CD4-positive, alpha-beta T cell treated with Interferon alpha-2 for 1 hour (primary cell): ENCODE measurements around the gene THSD7A.

ENCODE experiments used
- DNase-seq, 2 donors: peaks; one replicate each; pipeline ENCODE4 v3.0.0-alpha.2; 2020 to 2022

Gene THSD7A

DNA sequence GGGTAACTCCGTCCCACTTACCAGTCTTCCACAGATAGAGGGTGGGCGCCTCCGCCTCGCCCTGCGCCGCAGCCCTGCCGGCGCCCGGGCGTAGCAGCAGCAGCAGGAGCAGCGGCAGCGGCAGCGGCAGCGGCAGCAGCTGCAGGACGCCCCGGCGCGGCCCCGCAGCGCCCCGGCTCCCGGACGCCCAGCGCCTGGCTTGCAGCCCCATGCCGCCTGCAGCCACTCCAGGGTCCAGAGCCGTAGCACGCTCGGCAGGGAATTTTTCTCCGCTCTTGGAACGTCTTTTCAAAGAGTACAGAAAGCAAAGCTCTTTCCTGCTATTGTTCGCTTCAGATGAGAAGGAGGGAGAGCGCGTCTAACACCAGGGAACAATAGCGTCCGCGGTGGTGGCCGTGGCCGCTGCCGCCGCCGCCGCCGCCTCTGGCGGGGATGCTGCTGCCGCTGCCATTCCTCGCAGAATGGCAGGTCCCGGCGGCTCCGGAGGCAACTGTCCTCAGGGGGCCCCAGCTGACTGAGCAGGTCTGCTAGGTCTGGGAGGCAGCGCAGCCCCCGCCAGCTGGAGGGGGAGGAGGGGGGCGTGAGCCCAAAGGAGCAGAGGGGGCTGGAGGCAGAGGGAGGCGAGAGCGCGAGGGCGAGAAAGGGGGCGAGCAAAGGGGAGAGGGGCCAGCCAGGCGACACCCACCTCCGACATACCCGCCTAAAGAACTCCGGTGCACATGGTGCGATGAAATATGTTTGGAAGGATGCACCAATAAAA, at the start of gene THSD7A:
THSD7A (minus strand) TSS at position 463 of the 760 bp plus-strand sequence; CDS start at position 211, 252 bp downstream.
- no peak for DNase-seq

DNA sequence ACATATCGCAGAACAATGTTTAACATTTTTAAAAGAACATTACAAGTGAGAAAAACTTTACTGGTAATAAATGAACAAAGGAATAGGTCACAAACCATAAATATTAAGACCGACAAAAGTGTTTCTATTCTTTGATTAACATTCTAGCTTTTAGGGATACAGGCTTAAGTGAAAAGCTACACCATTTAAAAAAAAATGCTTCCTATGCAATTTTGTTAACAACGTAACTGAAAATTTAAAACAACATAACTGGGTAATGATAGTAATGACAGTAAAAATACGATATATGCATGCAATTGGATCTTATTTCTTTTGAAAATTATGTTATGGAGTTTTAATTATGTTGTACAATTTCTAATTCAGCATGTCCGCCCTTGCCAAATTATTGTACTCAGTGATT, 49.7 kb upstream of the THSD7A start:
- no peak for DNase-seq

DNA sequence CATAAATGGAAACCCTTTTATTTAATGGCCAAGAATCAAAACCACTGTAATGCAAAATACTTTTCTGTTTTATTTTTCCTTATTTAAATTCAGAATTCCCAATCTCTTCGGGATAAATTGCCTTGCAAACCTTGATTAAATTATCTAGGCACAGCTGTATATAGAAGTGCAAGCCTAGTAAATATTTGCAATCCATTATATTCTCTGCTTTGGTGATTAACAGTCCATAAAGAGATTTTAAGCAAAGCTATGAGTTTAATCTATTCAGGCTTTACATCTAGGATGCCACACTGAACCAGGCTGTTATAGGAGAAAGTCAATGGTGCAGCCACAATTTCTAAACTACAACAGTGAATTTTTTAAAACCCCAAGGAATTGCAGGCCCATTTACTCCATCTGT, 43.6 kb upstream of the THSD7A start:
- DNase-seq: no peak

DNA sequence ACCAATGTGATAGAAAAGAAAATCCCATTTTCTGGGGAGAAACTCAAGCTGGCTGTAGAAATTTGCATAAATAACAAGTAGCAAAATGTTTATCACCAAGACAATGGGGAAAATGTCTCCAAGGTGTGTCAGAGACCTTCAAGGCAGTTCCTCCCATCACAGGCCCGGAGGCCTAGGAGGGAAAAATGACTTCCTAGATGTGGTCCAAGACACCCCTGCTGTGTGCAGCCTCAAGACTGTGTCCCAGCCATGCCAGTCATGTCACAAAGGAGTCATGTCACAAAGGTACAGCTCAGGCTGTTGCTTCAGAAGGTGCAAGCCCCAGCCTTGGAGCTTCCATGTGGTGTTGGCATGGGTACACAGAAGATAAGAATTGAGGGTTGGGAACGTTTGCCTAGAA, 33.7 kb upstream of the THSD7A start:
- no peak for DNase-seq

DNA sequence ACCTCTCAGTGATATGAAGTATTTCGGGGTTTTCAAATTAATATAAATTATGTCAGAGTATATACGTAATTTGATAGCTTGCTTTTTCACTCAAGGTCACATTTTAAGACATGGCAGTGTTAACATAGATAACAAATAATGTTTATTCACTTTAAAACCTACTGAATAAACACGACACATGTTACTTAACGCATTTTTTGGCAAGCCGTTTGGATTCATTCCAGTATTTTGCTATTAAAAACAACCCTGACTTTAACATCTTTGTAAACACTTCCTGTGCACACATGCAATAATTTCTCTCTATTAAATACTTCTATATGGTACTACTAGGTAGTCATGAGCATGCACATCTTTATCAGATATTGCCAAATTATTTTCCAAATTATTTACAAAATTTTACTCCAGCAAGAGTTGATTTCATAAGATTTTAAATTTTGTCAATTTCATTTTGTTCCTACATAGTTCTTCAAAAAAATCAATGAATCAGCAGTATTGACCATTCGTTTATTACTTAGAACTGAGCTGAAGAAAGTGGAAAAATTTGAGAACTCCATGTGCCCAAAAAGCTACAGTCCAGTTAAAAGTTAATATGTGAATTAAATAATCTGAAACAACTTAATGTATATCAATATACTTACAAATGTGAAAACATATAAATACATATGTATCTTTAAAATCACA, 26.8 kb upstream of the THSD7A start:
- no peak for DNase-seq

GRCh38 chr7:11858026-11858425, 26.0 kb upstream of the THSD7A start:
- no peak for DNase-seq

DNA sequence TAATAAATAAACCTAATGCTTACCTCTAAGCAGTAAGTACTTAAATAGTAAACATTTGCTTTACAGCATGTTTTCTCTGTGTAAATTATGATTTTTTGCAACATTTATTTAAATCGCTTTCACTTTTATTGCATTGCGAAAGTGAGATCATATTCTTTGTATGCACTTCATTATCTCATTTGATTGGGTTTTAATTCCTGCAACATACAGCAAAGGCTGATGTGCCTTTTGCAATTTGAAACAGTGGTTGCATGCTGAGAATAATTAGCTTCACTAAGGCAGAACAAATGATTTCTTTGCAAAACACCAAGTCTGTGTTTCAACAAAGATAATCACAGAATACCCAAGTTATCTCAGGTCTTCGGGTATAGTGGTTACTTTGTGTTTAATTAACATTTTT, 16.3 kb upstream of the THSD7A start:
- DNase-seq: no peak

- DNase-seq: no peak
These were observed 15.3 kb upstream of the THSD7A start for GRCh38 chr7:11847336-11847735.

- no peak for DNase-seq
These were observed 14.5 kb upstream of the THSD7A start for GRCh38 chr7:11846361-11846955.

- no peak for DNase-seq
These were observed 11.2 kb upstream of the THSD7A start for GRCh38 chr7:11843113-11843765.

GRCh38 chr7:11841657-11842056, 9.7 kb upstream of the THSD7A start:
- no peak for DNase-seq

- no peak for DNase-seq
These were observed 3.3 kb upstream of the THSD7A start for GRCh38 chr7:11835260-11835659.

DNA sequence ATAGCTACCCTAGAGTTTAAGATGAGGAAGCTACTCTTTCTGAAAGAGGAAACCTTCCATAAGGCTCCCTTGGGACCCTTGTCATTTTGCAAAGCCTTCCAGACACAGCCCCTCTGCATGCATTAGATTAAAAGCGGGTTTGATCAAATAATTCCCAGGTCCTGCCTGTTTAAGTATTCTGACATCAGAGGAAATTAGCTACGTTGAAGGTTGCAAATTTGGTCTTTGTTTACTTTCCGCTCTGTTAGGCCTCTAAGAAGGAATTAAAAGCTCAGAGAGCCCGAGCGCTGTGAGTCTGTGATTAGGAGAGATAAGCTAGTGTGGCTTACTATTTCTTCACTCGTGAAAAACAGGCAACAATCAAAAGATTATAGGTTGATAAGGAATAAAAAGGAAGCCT, 1.4 kb upstream of the THSD7A start:
- no peak for DNase-seq

- DNase-seq: no peak
These were observed 752 bp downstream of the THSD7A start for GRCh38 chr7:11831156-11831735.

- DNase-seq: no peak
These were observed 1.3 kb downstream of the THSD7A start for GRCh38 chr7:11830582-11831155.

- no peak for DNase-seq
These were observed 2.0 kb downstream of the THSD7A start for GRCh38 chr7:11829954-11830353.

DNA sequence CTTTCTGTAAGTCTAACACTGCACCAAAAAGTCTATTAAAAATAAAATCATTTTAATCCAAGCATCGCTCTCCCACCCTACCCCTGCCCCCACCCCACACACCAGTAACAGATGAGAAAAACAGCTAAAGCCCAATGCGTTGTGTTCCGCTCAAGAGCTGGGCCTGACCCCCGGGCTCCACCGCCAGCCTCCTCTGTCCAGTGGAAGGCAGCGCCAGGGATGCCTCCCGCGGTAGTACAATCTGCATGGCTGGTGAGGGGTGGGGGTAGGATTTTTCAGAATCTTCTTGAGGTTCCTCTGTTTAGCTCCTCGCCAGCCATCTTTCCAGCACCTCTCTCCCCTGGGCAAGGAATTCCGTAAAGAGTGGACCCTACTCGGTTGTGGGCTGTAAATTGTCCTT, 12.1 kb downstream of the THSD7A start:
- no peak for DNase-seq

DNA sequence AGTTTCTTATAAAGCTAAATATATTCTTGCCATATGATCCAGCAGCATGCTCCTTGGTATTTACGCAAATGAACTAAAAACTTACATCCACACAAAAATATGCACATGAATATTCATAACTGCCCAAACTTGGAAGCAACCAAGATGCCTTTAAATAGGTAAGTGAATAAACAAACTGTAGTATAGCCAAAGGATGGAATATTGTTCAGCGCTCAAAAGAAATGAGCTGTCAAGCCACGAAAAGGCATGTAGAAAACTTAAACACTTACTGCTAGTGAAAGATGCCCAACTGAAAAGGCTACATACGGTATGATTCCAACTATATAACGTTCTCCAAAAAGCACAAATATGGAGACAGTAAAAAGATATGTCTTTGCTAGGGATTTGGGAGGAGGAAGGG, 12.7 kb downstream of the THSD7A start:
- DNase-seq: no peak

DNA sequence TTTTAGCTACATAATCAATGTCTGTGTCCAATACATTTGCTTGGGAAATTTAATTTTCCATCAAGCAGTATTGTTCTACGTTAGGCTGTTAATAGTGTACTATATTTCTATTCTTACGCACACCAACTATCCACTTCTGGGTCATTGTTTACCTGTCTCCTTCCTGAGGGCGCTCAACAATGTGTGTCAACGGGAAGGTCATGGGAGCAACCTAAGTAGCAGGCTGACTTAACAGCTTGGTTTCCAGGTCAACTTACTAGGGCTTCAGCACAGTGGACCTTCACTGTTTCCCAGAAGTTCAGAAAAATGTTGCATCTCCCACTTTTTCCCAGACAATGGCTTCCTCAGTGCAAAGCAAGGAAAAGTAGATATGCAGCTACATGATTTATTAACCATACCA, 13.7 kb downstream of the THSD7A start:
- no peak for DNase-seq

- DNase-seq: no peak
These were observed 14.8 kb downstream of the THSD7A start for GRCh38 chr7:11817111-11817740.

- no peak for DNase-seq
These were observed 20.3 kb downstream of the THSD7A start for GRCh38 chr7:11811709-11812108.

- no peak for DNase-seq
These were observed 21.9 kb downstream of the THSD7A start for GRCh38 chr7:11810043-11810625.
